Epithelial cell of proximal tubule (primary cell): ENCODE measurements around the gene PRC1. TPM values are rescaled to one million over a fixed set of nuclear protein-coding genes. Genes with fewer than 3 reads are reported as not detected.

Experiments used
- DNase-seq: peaks from one replicate; pipeline ENCODE4 v3.0.0-alpha.2; 2011; ENCODE audit warnings: low read depth
- H3K4me3 ChIP-seq: 2 replicates; pipeline ENCODE4 v1.5.1; 2011; ENCODE audit warnings: low read depth, mild to moderate bottlenecking, low read length
- CTCF ChIP-seq: conservative IDR thresholded peaks from 2 replicates; pipeline ENCODE4 v1.5.1; 2012; ENCODE audit warnings: low read depth, mild to moderate bottlenecking, low read length
- total RNA-seq: library from RNA; depleted of rRNA; stranded (reverse); fragments of >200 nt; gene quantifications from 2 replicates; pipeline ENCODE4 v1.2.3, GENCODE V29; 2015

Gene PRC1
- total RNA-seq, 1 donor from 2014 or later: 251 TPM

- no peak for DNase-seq
- H3K4me3 ChIP-seq: no peak overlapping the region
- TF ChIP-seq CTCF: no peak
These were observed 44.2 kb downstream of the PRC1 start for GRCh38 chr15:90949979-90950675.

GRCh38 chr15:90948506-90948905 lies 45.8 kb downstream of the PRC1 start:
- H3K4me3 ChIP-seq: no peak overlapping the region
- DNase-seq: no peak
- TF ChIP-seq CTCF: no peak

DNA sequence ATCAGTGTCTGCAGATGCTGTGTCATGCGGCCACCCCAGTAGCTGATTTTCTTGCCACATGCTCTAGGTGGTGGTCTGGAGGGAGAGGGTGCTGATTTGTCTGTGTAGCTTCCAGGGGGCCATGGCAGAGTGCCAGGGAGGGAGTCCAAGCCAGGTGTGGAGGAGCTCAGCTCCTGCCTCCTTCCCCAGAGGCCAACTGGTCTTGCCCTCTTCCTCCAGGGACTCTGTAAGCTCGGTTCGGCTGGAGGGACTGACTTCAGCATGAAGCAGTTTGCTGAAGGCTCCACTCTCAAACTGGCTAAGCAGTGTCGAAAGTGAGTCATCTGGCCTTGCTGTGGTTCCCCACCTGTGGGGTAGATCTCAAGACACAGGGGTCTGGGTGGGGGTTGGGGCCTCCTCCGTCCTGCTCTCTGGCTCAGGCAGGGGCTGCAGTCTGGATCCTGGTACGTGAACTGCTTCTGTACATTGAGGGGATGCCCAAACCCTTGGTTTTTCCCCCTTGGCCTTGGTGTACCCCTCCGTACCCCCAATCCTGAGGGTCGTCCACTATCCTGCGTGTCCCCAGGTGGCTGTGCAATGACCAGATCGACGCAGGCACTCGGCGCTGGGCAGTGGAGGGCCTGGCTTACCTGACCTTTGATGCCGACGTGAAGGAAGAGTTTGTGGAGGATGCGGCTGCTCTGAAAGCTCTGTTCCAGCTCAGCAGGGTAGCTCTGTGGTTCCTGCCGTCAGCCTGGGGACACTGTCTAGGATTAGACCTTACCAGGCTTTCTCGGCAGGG lies 46.6 kb downstream of the PRC1 start:
- H3K4me3 ChIP-seq: no peak overlapping the region
- no peak for TF ChIP-seq CTCF
- no peak for DNase-seq

DNA sequence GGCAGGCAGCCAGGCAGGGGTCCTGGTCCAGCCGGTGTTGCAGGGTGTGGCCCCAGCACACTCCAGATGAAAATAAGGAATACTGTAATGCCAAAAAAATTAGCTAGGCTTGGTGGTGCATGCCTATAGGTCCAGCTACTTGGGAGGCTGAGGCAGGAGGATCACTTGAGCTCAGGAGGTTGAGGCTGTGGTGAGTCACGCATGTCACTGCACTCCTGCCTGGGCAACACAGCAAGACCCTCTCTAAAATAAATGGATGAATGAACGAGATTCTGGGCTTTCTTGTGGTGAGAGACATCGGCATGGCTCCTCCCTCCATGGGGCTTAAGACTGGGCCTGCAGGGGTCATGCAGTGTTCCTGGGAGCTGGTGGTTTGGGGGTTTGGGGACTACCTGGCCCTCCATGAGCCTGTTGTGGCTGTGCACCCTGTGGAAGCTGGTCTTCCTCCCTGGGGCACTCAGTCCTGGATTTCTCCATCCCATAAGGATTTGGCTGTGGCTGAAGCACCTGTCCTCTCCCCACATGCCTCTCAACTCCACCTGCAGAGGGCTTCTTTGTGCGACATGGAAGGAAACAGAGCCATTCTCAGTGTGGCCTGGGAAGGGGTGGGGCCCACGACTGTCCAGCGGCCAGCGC lies 47.3 kb downstream of the PRC1 start:
- no peak overlapping the region for H3K4me3 ChIP-seq
- no peak for DNase-seq
- no peak for TF ChIP-seq CTCF

GRCh38 chr15:90946538-90946937 lies 47.8 kb downstream of the PRC1 start:
- DNase-seq: no peak
- H3K4me3 ChIP-seq: no peak overlapping the region
- no peak for TF ChIP-seq CTCF

- no peak overlapping the region for H3K4me3 ChIP-seq
- TF ChIP-seq CTCF: no peak
- DNase-seq: no peak
These were observed 49.2 kb downstream of the PRC1 start for GRCh38 chr15:90945091-90945490.
